CD4-positive, alpha-beta T cell treated with Interferon alpha-2 for 1 hour (primary cell): Measurements from ENCODE around the gene PRRX2.
A peak's percentile ranks its signal among the peaks of the same experiment; 100 is the strongest.
"Not testable (repeated sequence)": the region's sequence is repeated elsewhere in the genome, so short reads cannot be mapped to it uniquely, and the experiment has no call there.

ENCODE experiments used
- DNase-seq, 2 donors: peaks; one replicate each; pipeline ENCODE4 v3.0.0-alpha.2; 2020 to 2022

PRRX2 gene

DNA sequence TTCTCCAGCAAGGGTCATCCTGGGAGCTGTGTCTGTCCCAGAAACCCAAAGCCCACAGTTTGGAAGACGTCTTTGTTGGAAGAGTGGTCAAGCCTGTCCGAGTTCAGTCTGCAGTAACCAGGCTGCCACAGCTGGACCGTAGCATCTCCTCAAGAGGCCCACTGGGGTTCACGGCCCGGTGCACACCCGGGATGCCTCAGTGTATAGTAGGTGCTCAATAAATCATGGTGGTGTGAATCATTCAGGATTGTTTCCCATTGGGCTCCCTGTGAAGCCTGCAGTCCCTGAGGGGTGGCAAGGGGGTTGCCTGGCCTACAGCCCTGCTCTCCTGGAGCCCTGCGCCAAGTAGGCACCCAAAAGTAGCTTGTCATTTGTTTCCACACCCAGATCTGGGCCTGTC lies 10.3 kb upstream of the PRRX2 start:
- DNase-seq = no peak

DNA sequence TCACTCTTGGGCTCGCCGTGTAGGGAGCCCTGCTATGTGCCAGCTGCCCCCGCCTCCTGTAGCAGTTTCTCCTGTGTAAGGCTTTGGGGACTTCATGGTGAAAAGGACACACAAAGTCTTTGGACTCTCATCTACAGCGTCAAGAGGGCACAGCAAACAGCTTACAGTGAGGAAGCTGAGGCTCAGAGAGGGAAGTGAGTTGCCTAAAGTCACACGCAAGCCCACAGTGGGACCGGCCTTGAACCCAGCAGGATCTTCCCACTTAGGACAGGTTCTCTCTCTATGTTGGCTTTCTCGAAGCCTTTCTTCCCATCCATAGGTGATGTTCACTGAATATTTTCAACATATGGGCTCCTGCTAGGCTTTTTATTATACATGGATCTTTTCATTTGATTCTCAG lies 9.8 kb upstream of the PRRX2 start:
- no peak for DNase-seq

DNA sequence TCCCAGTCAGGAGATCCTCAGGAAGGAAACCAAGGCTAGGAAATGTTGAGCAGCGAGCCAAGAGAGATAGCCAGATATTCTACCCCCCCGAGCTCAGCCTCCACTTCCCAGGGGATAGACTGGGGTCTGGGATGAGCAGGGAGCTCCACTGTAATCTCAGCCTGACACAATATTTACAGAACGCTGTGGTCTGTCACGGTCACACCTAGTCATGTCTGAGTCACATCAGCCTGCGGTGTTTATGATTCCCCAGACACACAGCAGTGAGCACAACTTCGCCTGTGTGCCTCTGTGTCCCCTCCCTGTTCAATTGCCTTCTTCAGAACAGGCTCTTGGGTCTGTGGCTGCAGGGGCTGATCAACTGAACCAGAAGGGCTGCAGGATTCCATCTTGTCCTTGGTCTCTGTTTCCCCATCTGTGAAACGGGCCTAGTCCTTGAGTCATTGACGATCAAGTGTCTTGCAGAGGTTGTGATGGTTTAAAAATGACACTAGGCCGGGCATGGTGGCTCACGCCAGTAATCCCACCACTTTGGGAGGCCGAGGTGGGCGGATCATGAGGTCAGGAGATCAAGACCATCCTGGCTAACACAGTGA lies 8.6 kb upstream of the PRRX2 start:
- DNase-seq = no peak

DNA sequence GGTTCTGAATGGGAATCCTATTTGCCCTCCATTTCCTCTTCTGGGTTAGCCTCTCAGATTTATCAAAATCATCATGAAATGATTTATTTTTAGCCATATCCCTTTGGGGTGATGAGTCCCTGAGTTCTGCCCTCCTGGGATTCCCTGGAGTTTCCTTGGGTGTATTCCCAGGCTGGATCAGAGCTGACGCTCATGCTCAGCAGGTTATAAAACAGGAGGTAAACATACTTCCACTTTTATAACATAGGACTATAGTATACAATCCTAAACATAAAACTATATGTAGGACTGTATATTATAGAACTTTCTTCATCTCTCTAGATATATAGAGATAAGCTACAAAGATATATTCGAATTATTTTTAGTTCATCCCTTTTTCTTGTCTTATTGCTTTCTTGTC lies 4.4 kb upstream of the PRRX2 start:
- no peak for DNase-seq

DNA sequence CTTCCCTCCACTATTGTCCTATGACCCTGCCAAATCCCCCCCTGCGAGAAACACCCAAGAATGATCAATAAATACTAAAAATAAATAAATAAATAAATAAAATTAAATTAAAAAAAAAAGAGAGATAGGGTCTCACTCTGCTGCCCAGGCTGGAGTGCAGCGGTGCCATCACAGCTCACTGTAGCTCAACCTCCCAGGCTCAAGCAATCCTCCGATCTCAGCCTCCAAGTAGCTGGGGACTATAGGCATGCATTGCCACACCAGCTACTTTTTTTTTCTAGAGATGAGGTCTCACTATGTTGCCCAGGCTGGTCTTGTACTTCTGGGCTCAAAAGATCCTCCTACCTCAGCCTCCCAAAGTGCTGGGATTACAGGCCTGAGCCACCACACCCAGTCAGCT lies 3.2 kb upstream of the PRRX2 start:
- DNase-seq = not testable (repeated sequence)

DNA sequence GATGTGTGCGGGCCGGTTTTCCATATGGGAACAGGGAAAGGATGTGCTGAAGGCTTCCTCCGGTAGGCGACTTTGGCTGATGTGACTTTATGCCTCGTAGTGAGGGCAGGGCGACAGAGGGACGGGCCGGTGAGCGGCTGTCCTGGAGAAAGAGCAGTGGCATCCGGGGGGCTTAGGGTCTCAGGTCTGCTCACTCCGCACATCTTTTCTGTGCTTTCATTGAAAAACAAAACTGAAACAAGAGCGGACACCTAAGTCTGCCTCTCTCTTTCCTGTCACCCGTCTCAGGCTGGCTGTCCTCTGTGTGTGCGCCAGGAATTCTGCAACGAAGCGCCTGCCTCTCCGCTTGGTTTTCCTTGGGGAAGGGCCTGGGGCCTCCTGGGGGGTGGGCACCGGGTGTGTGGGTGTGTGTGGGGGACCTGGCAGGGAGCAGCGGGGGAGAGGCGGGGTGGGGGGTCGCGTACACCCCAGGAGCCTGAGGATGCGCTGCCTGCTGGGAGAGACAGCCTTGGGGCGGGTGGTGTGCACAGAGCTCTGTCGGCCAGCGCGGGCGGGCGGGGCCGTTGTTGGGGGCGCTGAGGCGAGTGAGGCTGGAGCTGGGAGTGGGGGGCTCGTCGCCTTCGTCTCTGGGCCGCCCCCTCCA lies 580 bp upstream of the PRRX2 start:
- peak in 1 of 2 donors; percentile 2 for DNase-seq

DNA sequence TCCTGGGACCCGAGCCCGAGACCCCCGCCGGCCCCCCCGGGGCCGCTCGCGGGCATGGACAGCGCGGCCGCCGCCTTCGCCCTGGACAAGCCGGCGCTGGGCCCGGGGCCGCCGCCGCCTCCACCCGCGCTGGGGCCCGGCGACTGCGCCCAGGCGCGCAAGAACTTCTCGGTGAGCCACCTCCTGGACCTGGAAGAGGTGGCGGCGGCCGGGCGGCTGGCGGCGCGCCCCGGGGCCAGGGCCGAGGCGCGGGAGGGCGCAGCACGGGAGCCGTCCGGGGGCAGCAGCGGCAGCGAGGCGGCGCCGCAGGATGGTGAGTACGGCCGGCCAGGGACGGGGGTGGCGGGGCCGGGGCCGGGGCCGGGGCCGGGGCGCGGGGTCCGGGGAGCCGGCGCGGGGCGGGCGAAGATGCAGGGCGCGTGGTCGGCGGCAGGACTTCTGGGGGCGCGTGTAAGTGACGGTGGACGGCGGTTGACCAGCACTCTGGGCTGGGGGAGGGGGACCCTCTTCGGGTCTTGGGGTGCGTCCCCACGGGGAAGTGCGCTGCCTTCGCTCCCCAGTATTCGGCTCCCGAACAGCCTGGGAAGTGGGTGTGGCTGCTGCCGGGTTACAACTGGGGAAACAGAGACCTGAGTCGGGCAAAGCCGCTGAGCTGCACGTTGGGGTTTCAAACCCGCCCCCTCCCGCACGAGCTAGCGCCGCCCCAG lies 520 bp downstream of the PRRX2 start:
- DNase-seq = no peak

DNA sequence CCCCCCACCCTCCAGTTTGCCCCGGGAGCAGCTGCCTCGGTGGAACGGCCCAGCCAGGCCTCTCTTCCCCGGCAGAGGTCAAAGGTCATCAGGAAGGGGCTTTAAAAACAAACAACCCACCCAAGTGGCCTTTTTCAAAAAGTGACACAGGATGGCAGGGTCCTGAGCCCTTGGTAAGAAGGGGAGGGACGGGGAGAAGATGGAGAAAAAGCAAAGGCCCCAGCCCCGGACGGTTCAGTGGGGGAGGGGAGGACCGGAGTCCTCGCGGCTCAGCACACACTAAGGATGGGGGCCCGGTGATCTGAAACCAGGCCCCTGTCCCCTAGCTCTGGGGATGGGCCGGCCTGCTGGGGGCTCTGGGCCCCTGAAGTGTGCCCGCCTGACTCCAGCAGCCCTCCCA lies 1.1 kb downstream of the PRRX2 start:
- no peak for DNase-seq

DNA sequence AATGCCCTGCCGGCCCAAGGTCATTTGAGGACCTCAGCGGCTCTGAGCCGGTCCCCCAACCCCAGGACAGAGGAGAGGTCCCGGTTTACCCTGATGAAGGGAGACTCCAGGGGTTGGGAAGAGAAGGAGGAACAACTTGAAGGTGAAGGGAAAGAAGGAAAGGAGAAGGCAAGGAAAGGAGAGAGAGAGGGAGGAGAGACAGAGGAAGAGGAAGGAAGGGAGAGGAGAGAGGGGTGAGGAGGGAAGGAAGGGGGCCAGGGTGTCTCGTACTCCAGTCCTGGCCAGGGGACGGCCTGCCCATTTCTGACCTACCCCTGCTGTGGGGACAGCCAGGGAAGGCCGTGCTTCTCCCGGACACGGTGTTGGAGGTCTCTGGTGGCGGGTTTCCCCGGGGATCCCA lies 1.9 kb downstream of the PRRX2 start:
- DNase-seq = no peak

DNA sequence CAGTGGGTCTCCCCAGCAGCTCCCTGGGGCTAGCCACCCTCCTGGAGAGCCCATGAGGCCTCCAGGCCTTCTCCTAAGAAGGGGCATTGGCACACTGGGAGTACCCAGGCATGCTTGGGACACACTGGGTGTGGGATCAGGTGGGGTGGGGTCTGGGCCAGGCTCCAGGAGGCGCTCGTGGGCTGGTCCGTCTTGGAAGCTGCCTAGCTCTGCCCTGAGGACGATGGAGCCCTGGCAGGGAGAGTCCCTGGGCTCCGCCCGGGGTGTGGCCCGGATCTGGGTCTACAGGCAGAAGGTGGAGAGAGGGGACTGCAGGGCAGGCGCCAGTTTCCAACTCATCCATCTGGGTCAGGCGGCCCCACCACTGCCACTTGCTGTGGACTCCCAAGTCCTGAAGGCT lies 2.4 kb downstream of the PRRX2 start:
- no peak for DNase-seq

DNA sequence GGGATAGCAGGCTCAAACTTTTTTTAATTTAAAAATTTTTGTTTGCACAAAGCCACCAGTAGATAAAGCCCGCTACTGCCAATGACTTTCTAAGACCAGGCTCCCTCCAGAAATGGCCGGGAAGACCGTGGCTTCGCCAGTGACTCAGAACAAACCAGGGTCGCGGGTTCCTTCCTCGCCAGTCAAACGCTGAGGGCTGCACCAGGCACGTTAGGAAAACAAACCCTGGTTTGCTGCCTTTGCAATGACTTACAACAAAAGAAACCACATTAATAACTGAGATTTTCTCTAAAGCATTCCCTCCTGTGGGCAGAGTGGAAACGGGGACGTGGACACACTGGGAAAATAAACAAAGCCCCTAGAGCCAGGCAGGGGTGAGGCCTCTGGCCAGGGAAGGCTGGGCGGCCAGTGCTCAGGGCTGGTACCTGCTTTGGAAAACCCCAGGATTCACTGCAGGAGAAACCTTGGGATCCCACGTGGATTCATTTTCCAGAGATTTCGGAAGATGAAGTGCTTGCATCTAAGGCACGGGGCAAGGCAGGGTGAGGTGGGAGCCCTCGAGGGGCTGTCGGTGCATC lies 3.8 kb downstream of the PRRX2 start:
- DNase-seq = no peak

DNA sequence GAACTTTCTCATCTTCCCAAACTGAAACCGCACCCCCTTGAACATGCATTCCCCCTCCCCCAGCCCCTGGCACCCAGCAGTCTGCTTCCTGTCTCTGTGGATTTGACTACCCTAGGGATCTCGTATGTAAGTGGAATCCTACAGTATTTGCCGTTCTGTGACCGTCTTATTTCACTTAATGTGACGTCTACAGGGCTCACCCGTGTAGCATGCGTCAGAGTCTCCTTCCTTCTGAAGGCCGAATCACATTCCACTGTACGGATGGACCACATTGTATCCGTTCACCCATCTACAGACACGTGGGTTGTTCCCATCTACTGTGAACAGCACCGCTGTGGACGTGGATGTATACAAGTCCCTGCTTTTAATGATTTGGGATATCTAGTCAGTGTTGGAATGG lies 4.5 kb downstream of the PRRX2 start:
- no peak for DNase-seq

DNA sequence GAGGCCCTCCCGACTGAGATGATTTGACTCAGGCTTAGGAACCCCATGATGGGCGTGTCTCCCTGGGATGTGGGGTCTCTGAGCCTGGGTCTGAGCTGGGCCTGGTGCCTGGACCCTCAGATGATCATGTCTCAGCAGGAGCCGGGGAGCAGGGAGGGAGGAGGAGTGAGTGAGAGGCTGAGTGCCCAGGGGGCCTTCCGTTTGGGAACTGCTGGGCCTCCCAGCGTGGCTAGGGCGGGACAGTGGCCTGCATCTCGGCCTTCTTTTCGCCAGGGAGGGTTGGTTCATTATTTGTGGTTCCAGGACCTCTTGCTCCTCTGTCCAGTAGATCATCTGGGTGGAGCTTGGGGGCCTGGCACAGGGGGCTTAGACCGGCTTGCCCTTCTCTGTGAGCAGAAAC lies 5.6 kb downstream of the PRRX2 start:
- DNase-seq = no peak

DNA sequence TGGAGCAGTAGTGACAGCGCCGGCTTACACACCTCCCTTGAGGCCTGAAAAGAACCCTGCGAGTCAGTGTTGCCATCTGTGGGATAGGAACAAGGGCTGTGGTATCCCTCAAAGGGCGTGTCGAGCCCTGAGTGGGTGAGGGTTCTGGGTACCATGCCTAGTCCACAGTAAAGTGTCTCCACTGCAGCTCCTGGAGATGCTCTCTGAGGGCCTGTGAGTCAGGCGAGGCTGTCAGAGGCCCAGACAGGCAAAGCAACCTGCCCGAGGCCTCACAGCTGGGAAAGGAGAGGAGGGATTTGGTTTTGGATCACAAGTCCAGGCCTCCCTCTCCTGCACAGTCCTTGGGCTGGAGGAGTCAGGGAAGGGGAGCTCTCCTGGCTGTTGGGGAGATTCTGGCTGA lies 6.1 kb downstream of the PRRX2 start:
- DNase-seq = no peak

DNA sequence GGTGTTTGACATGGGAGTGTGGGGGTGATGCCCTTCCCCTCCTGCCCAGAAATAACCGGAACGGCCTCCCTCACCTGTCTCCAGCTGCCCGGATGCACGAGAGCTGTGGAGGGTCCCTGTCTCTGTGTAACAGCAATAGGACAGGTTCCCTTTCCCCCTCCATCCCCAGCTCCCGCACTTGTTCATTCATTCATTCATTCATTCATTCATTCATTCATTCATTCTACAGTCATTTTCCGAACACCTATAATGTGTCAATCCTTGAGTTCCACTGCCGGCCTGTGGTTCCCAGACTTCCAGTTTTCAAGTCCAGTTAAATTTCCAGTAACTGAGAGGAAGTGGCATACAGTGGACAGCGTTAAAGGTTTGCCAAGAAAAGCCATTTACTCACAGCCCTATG lies 7.3 kb downstream of the PRRX2 start:
- DNase-seq = no peak

DNA sequence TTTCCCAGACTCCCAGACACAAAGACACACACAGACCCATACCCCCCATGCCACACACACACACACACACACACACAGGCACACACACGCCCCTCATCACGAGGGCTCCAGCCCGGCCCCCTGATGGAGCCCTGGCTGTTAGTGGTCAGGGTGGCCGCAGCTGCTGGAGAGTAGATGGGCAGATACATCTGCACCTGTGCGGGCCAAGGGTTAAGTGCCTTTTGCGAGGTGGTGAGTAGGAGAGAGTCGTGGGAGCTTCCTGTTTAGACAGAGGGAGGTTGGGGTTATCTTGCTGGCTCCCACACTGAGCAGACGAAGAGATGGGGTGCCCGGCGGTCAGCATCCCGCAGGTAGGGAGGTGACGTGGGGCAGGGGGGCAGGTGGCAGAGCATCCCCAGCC lies 8.2 kb downstream of the PRRX2 start:
- DNase-seq = no peak

DNA sequence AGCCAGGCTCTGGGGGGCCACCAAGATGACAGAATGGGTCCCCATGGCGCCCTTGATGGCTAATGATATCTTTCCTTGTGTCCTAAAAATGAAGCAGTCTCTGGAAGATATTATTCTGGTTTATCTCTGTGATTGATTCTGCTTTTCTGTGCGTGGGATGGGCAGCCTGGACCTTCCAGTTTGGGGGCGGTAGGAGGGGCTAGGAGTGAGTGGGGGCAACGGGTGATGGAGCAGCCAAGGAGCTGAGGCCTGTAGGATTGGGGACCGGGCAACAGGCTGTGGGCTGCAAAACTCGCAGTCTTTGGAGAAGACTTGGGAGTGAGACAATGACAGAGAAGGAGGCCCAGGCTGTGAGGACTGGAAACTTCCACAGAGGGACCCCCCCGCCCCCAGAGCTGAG lies 8.8 kb downstream of the PRRX2 start:
- no peak for DNase-seq

DNA sequence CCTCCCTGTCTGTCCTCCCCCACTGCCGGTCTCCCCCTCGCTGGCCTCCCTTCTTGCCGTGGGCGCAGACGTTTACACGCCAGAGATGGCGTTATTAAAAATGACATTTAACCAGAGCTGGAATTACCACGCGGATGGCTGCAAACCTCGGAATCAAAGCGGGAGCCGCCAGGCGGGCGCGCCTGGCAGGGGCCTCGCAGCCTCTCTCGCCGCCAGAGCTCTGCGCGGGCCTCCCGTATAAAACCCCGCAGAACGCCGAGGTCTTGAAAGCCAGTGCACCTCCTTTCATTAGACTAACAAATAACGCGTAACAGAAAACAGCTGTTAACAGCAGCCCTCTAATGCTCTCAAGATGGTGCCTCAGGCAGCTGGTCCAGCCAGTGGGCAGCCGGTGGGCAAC lies 10.2 kb downstream of the PRRX2 start:
- DNase-seq = no peak

DNA sequence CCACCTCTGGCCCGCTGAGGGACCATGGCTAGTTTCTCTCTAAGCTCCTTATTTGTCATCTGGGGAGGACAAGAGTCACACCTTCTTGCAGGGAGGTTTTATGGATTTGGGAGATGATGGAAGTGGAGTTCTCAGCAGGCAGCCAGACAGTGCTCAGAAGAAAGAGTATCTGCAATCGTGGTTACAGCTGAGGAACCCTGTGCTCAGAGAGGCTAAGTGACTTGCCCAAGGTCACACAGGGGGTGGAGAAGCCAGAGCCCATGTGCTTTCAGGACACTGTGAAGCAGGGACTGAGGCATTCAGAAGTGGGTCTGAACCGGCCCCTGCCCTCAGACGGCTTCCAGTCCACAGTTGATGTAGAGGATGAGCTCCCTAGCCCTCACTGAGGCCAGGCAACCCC lies 10.8 kb downstream of the PRRX2 start:
- DNase-seq = no peak

DNA sequence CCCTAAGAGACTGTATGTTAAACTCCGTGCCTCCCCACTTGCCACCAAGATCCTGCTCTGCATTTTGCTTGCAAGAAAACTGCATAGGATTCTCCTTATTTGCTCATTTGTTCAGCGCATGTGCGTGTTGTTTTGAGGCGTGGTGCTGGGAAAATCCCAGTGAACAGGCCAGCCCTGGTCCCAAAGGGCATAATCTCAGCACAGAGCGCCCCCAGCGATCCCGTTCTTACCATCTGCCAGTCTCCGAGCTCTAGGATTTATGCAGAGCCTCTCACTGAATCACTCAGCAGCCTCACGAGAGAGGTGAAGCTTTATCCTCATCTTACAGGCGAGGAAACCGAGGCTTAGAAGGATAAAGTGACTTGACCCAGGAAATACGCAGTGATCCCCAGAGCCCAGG lies 11.5 kb downstream of the PRRX2 start:
- DNase-seq = no peak

DNA sequence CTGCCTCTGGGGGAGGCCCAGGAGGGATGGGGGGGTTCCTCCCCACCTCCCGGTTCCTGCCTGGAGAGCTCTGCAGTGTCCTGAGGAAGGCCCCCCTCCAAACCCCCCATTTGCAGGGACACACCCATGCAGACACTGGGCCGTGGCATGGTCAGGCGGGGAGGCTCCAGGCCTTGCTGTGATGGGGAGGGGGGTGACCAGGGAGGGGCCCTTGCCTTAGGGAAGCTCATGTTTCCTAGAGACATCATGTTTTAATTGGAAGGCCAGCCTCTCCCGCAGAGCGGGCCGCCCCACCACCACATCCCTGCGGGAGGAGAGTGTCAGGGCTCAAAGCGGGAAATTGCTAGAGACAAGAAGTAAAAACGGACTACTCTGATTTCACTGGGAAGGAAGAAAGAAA lies 12.0 kb downstream of the PRRX2 start:
- DNase-seq = no peak

DNA sequence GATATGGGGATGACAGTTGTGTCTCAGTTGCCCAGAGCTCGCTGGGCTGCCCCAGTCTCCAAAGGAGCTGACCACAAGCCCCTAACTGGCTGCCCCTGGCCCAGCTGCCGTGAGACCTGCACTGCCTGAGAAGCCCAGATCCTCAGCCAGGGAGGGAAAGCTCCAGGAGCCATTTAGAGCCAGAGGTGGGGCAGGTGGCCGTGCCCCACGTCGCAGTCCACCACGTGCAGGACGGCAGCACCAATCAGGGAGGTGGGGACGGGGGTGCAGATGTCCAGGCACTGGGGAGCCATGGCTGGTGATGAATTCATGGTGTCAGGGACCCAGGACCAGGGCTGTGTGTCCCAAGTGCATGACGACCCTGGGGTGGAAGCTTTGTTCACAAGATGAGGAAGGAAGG lies 13.4 kb downstream of the PRRX2 start:
- no peak for DNase-seq

DNA sequence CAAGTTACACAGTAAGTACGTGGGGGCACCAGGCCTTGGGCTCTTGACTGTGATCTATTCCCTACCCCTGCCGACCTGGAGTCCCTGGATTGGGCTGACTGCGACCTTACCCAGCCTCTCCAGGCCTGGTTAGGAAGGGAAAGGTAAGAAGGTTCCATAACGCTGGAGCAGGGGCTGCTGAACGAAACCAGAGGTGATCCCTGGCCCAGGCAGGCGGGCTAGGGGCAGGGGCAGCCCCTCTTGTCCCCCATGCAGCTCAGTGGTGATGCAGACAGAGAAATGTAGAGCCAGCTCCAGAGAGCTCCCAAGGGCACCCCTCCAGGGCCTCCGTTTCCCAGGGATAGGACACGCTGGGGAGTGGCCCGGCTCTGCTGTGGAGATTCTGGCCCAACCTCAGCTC lies 14.1 kb downstream of the PRRX2 start:
- DNase-seq = no peak

DNA sequence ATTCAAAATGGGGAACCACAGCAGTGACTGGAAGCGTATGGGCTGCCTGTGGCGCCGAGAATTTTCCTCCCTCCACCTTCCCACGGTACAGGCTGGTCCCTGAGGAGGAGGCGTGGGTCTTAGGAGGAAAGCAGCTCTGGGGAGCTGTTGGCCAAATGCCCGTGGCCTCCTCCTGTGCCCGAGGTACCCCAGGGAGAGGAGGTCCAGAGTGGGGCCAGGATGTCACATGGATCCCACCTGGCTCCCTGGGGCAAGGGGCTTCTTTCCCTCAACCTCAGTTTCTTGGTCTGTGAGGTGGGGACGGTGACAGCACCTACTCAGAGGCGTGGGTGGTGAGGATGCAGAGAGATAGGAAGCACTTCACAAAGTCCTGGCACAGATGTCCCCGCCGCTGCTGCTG lies 16.5 kb downstream of the PRRX2 start:
- DNase-seq = no peak
